IPS-20b (cell line): ENCODE measurements around the gene PXDN.
"Not testable (repeated sequence)": the region's sequence is repeated elsewhere in the genome, so short reads cannot be mapped to it uniquely, and the experiment has no call there.

ENCODE experiments used
- H3K27ac ChIP-seq: one replicate; pipeline ENCODE4 v1.5.1; 2013; ENCODE audit warnings: low read length
- H3K27me3 ChIP-seq: 2 replicates; pipeline ENCODE4 v1.6.1; 2013; ENCODE audit warnings: mild to moderate bottlenecking, low read length, inconsistent platforms; ENCODE audit not compliant: insufficient read depth
- H3K36me3 ChIP-seq: 2 replicates; pipeline ENCODE4 v1.6.1; 2013; ENCODE audit warnings: low read depth, mild to moderate bottlenecking, inconsistent platforms, low read length, moderate library complexity; ENCODE audit not compliant: insufficient read depth
- H3K4me1 ChIP-seq: 2 replicates; pipeline ENCODE4 v1.6.1; 2013; ENCODE audit warnings: mild to moderate bottlenecking, control low read depth, inconsistent platforms, low read length, moderate library complexity; ENCODE audit not compliant: insufficient read depth
- H3K4me3 ChIP-seq: 2 replicates; pipeline ENCODE4 v1.5.1; 2013; ENCODE audit warnings: mild to moderate bottlenecking, low read length, inconsistent platforms
- H3K9ac ChIP-seq: 2 replicates; pipeline ENCODE4 v1.6.1; 2013; ENCODE audit warnings: low read depth, mild to moderate bottlenecking, inconsistent platforms, low read length, moderate library complexity
- H3K9me3 ChIP-seq: 2 replicates; pipeline ENCODE4 v1.6.1; 2013; ENCODE audit warnings: mild to moderate bottlenecking, low read depth, low read length, inconsistent platforms; ENCODE audit not compliant: insufficient read depth

PXDN gene

DNA sequence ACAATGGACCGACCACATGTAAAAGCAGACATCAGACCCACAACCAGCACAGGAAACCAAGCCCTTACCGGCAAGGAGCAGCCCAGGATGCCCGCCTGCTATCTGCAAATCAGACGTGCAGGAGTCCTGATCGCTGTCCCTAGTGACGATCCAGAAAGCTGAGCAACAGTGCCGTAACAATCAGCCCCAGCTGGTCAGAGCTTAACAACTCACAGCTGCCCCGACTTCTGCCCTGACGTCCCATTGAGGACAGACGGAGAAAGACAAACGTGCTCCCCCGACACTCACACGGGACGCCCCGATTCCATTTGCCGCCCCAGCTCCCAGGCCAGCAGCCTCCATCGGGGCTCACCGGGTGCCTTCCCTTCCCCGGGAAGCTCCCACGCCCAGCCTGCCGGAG, 39.8 kb upstream of the PXDN start:
- H3K9ac ChIP-seq: no peak overlapping the region

DNA sequence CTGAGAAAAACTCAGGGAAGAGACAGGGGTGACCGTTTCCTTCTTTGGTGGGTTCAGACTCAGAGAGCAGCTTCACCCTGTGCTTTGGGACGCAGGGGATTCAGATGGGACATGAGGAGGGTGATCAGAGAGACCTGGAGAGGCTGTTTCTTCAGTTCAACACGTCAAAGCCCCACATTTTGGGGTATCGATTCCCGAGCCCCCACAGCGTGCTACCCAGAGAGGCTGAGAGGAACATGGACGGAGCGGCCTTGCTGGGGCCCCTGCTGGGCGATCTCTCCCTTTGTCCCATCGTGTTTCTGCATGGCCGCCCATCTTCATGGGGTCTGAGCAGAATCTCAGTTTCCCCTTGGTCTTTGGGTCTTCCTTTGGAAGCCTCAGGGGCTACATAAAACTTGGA, 38.2 kb upstream of the PXDN start:
- Histone ChIP-seq H3K4me1 (no peaks in the 10 kb centered on the region), H3K4me3 (no peak overlapping the region), H3K9ac (no peak overlapping the region), H3K9me3 (no peaks in the 10 kb centered on the region), H3K27ac (no peak overlapping the region), H3K36me3 (no peaks in the 10 kb centered on the region), H3K27me3 (no peaks in the 10 kb centered on the region)

More for the DNA sequence above, 39.8 kb upstream of the PXDN start:
- Histone ChIP-seq H3K4me3 (no peak overlapping the region), H3K9me3 (no peaks in the 10 kb centered on the region), H3K4me1 (peaks cover 4% of the 10 kb centered on the region; the same call in 1 of the 2 replicates), H3K27ac (no peak overlapping the region), H3K27me3 (no peaks in the 10 kb centered on the region), H3K36me3 (no peaks in the 10 kb centered on the region)

DNA sequence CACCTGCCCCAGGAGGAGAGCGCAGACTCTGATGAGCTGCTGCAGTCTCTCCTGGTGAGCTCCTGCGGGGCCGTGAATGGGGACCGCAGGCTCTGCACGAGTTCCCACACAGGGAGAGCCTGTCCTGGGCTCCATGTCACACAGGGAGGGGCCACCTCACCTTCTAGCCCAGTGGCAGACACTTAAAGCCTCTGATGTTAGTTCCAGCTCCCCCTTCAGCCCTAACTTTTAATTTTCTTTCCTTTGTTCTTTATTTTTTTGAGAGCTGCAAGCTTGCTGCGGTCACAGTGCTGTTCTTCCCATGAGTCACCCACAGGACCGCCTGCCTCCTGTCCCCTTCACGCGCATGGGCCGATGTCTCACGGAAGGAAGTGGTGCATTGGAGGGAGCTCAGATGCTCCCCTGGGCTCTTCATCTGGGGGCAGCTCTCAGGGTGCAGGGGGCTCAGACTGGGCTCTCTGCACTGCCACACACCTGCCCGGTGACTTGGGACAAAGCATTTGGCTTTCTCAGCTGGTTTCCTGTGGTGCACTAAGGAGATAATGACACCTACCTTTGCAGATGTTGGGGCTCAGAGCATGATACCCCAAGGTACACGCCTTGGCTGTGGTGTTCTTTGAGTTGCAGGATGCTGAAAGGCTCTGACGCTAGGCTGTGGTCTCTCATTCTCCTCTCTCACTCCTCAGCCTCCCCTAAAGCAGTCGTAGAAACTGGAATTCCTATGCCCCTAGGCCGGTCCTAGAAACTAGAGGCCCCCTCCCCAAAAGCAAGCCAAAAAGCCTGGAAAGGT, 37.2 kb upstream of the PXDN start:
- no peaks in the 10 kb centered on the region for H3K4me1 ChIP-seq
- no peaks in the 10 kb centered on the region for H3K36me3 ChIP-seq
- H3K27ac ChIP-seq: no peak overlapping the region
- no peak overlapping the region for H3K9ac ChIP-seq
- no peaks in the 10 kb centered on the region for H3K27me3 ChIP-seq
- no peaks in the 10 kb centered on the region for H3K9me3 ChIP-seq
- no peak overlapping the region for H3K4me3 ChIP-seq

GRCh38 chr2:1780693-1781092, 36.4 kb upstream of the PXDN start:
- Histone ChIP-seq H3K9me3 (no peaks in the 10 kb centered on the region), H3K9ac (no peak overlapping the region), H3K4me1 (no peaks in the 10 kb centered on the region), H3K4me3 (no peak overlapping the region), H3K36me3 (no peaks in the 10 kb centered on the region), H3K27ac (no peak overlapping the region), H3K27me3 (no peaks in the 10 kb centered on the region)

- H3K9ac ChIP-seq, H3K4me1 ChIP-seq, H3K4me3 ChIP-seq, H3K36me3 ChIP-seq, H3K9me3 ChIP-seq, H3K27ac ChIP-seq, H3K27me3 ChIP-seq: not testable (repeated sequence)
These were observed 35.7 kb upstream of the PXDN start for GRCh38 chr2:1780054-1780453.

DNA sequence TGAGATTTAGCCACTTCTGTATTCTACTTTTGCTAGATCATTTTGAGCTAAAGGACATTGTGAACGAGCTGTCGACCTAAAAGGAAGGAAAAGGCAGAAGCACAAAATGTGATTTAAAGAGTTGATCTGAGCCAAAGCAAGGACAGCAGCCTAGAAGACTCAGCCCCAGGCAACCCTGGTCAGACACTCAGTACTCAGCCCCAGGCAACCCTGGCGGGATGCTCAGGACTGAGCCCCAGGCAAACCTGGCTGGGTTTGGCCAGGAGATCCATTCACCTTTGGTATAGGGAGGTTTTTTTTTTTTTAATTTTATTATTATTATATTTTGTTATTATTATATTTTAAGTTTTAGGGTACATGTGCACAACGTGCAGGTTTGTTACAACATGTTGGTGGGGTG, 34.3 kb upstream of the PXDN start:
- H3K4me3 ChIP-seq: no peak overlapping the region
- no peak overlapping the region for H3K9ac ChIP-seq
- no peaks in the 10 kb centered on the region for H3K9me3 ChIP-seq
- no peaks in the 10 kb centered on the region for H3K27me3 ChIP-seq
- no peak overlapping the region for H3K27ac ChIP-seq
- no peaks in the 10 kb centered on the region for H3K36me3 ChIP-seq
- no peaks in the 10 kb centered on the region for H3K4me1 ChIP-seq

GRCh38 chr2:1777781-1778180, 33.5 kb upstream of the PXDN start:
- no peak overlapping the region for H3K4me3 ChIP-seq
- H3K27me3 ChIP-seq: no peaks in the 10 kb centered on the region
- no peak overlapping the region for H3K9ac ChIP-seq
- no peaks in the 10 kb centered on the region for H3K36me3 ChIP-seq
- no peak overlapping the region for H3K27ac ChIP-seq
- H3K9me3 ChIP-seq: no peaks in the 10 kb centered on the region
- H3K4me1 ChIP-seq: no peaks in the 10 kb centered on the region

DNA sequence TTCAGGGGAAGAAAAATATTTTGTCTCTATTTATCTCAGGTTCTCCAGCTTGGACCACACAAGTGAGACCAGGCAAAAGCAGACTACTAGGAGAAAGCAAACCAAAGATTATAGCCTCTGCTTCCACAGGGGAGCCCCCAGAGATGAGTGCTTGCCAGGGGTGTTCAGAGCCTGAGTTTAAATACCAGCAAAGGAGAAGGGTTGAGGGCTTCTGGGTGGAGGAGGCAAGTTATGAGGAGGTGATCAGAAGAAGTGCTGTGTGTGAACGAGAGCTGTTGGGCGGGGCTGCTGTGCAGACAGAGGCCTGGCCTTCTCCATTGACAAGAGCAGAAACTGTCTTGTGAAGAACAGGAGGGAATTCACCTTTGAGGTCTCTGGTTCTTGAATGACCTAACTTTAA, 32.8 kb upstream of the PXDN start:
- Histone ChIP-seq H3K4me3 (no peak overlapping the region), H3K36me3 (no peaks in the 10 kb centered on the region), H3K9me3 (no peaks in the 10 kb centered on the region), H3K27me3 (no peaks in the 10 kb centered on the region), H3K9ac (no peak overlapping the region), H3K27ac (no peak overlapping the region), H3K4me1 (no peaks in the 10 kb centered on the region)

DNA sequence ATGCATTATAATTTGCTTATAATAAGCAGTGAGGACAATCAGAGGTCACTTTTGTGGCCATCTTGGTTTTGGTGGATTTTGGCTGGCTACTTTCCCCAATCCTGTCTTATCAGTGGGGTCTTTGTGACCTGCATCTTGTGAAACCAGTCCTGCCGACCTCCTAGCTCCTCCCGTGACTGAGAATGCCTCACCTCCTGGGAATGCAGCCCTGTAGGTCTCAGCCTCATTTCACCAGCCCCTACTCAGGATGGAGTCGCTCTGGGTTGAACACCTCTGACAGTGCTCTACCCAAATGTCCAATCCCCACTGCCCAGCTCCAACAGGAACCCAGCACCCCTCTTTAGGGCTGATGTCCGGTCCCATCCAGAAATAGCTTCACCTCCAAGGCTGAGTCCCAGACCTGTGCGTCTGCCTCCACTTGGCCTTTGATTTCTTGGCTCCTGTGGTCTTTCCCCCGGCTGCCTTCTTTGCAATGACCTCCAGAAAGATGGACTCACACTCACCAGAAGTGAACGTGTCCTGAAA, 31.3 kb upstream of the PXDN start:
- no peaks in the 10 kb centered on the region for H3K27me3 ChIP-seq
- no peaks in the 10 kb centered on the region for H3K4me1 ChIP-seq
- no peak overlapping the region for H3K4me3 ChIP-seq
- no peaks in the 10 kb centered on the region for H3K36me3 ChIP-seq
- no peaks in the 10 kb centered on the region for H3K9me3 ChIP-seq
- H3K27ac ChIP-seq: no peak overlapping the region
- H3K9ac ChIP-seq: no peak overlapping the region

DNA sequence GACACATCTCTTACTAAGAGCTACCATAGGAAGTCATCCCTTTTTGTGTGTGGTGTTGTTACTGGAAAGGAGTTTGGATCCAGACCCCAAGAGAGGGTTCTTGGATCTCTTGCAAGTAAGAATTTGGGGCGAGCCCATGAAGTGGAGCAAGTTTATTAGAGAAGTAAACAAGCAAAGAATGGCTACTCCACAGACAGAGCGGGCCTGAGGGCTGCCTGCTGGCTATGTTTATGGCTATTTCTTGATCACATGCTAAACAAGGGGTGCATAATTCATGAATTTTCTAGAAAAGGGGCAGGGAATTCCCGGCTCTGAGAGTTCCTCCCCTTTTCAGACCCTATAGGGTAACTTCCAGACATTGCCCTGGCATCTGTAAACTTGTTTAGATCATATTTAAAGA, 30.6 kb upstream of the PXDN start:
- H3K27me3 ChIP-seq: no peaks in the 10 kb centered on the region
- H3K27ac ChIP-seq: no peak overlapping the region
- no peaks in the 10 kb centered on the region for H3K36me3 ChIP-seq
- H3K9me3 ChIP-seq: no peaks in the 10 kb centered on the region
- no peak overlapping the region for H3K4me3 ChIP-seq
- H3K4me1 ChIP-seq: no peaks in the 10 kb centered on the region
- no peak overlapping the region for H3K9ac ChIP-seq

DNA sequence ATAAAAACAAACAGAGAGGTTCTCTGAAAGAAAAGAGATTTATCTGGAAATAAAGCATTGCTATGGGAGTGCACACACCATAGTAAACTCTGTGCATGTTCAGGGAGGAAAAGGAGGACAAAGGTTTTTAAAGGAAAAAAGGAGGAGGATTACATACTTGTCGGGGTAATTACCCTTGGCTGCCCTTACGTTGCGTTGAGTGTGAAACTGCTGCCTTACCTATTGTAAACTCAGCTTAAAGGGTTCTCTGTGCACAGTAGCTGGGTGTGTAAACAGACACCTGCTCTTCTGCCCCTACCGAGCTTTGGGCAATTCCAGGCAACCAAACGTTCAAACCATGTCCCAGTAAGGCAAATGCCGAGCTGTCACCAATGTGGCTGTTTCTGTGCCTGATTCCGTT, 29.6 kb upstream of the PXDN start:
- H3K9ac ChIP-seq: no peak overlapping the region
- H3K27ac ChIP-seq: no peak overlapping the region
- H3K4me3 ChIP-seq: no peak overlapping the region
- H3K36me3 ChIP-seq: no peaks in the 10 kb centered on the region
- H3K27me3 ChIP-seq: no peaks in the 10 kb centered on the region
- no peaks in the 10 kb centered on the region for H3K9me3 ChIP-seq
- no peaks in the 10 kb centered on the region for H3K4me1 ChIP-seq

GRCh38 chr2:1772471-1773267, 28.4 kb upstream of the PXDN start:
- no peak overlapping the region for H3K4me3 ChIP-seq
- no peaks in the 10 kb centered on the region for H3K9me3 ChIP-seq
- no peak overlapping the region for H3K27ac ChIP-seq
- H3K4me1 ChIP-seq: peaks cover under 1% of the 10 kb centered on the region; the same call in 1 of the 2 replicates
- H3K36me3 ChIP-seq: no peaks in the 10 kb centered on the region
- no peak overlapping the region; the same call in 1 of the 2 replicates for H3K9ac ChIP-seq
- no peaks in the 10 kb centered on the region for H3K27me3 ChIP-seq
